Fibroblast of gingiva (primary cell): ENCODE results near the gene KCNG1.

Experiments
- DNase-seq: peaks from one replicate; pipeline ENCODE4 v3.0.0-alpha.2; 2011; ENCODE audit warnings: low read depth

KCNG1 gene

DNA sequence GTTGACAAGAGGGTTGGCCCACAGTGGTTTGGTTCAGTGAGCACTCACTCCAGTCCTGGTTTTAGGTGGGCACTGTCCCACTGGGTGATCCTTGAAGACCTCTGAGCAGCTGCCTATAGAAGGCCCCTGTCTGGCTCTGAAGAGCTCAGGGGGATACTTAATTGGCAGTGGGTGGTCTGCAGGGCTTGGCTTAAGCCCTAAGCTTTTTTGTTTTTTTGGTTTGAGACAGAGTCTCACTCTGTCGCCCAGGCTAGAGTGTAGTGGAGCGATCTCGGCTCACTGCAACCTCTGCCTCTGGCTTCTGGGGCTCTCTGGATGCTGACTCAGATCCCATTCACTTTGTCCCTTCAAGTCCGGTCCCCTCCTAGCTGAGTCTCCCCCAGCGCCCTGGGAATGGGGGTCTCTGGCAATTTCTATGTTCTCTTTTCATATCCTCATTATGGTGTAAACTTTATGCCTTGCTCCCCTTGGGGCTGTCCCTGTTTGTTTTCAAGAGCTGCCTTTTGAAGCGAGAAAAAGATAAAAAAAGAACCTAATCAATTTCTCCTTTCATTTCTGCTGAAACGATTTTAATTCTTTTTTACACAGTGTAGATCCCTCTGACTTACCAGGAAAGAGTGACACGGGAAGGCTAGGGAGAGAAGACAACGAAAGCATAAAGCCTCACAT, 12.2 kb upstream of the KCNG1 start:
- DNase-seq: no peak

DNA sequence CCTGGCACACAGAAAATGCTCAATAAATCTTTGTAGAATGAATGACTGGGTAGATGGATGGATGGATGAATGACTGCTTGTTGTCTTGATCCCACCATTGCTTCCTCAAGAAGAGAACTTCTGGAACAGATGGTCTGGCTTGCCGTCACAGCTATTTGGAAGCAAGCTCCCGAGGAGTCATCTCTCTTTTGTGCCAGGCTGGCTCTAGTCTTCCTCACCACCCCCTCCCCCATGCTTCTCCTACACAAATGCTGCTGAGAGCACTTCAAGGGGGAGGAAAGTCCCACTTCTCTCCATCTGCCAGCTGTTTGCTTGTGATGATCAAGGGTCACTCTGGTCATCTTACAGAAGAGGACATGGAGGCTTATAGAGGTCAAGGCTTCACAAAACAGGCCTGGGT, 11.6 kb upstream of the KCNG1 start:
- DNase-seq: no peak

DNA sequence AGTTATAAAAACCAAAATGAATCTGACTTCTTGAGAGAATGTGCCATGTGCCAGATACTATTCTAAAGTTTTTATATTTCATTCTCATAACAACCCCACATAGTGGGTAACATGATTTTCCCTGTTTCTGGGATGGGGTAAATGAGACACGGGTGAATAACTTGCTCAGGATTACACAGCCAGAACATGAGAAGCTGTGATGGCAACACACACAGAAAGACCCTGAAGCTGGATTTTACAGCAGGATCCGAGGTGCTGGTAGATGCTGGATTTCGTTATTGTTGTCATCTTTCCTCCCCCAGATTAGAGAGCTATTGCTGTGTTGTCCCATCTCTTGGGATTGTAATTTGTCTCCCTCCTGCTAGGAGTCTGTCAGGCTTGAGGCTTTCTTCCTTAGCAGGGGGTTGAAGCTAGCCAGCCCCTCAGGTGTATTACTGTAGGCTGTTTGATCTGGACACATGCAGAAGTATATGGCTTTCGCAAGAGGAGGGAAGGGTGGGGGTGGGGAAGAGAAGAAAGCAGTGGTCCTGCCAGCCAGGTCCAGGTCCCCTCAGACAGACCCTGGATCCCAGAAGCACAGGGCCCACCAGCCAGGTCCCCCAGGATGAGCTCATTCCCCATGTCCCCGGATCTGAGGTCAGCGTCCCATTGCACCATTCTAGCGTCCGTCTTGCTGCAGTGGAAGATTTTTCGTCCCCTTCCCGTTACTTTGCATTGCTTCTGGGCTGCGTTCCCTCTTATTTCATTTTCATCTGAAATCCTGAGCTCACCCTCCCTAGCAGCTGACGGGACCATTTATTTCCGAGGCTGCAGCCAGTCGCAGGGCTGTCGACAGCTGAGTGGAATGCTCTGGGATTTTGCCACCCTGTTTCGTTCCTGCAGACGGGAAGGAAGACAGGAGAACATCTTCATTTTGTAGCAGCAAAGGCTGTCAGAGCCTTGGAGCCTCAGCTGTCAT, 7.3 kb upstream of the KCNG1 start:
- peak; percentile 18 for DNase-seq

DNA sequence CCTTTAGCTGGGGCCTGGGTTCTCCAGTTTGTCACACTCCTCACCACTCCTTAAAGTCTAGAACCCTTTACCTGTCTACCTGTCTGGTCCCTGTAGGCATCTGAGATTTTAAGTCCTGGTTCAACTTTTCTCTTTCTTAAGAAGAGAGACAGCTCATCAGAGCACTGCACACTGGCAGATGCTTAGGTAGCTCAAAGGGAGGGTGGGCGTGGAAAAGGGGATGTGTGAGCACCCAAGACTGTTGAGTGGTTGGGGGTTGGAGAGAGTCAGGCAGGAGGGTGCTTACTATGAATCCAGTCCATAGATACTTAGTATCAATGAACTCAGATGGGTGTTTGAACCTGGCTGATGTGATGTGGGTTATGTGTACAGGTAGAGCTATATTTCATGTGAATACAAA, 6.6 kb upstream of the KCNG1 start:
- no peak for DNase-seq

DNA sequence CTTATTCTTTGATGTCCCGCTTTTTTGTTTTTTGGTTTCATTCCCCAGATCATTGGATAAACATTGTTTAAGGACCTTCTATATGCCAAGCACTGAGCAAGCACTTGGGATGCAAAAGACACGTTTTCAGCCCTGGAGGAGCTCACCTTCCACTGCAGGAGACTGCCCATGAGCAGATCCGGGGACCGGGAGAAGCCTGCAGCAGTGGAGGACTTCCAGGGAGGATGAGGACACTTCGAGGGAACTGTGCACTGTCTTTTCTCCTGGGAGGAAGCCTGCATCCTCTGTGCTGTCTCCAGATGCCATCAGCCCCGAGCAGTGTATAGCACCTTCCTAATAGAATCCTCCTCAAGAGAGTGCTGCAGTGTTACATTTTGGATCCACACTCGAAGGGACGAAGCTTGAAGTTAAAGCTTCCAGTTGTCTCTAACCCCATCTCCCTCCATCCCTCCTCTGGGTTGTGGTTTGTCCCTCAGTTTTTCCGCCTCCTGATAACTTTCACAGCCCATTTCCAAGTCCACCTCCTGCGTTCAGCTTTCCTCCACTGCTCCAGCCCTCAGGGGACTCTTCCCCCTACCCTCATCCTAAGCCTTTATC, 5.8 kb upstream of the KCNG1 start:
- DNase-seq: no peak

DNA sequence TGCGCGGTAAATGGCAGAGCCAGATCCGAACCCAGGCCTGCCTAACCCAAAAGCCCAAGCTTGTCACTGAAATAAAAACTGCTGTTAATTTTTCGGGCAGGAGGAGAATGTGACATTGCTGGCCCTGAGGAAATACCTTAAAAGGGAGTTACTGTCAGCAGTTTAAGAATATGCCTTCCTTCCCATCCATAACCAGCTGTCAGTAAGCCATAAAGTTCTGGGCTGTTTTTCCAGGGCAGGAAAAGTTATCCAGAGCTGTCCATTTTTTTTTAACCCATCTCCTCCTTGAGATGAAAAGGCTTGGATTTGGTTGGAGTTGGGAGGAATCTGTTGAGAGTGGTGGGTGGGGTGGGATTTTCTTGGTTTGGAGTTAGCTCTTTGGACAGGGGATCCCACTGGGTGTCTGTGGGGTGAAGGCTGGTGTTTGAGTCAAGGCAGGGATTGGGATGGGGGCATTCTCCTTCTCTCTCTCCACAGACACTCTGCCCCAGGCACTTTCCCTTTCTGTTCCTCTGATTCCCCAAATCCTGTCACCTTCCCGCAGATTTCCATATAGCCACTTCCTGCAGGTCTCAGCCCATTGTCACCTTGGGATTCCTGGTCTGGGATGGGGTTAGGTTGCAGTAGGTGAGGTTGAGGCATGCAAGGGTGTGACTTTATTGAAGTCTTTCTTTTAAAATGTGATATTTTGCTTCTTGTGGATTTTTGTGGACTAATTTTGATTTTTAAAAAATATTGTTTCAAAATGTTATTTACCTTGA, 4.3 kb upstream of the KCNG1 start:
- DNase-seq: no peak

DNA sequence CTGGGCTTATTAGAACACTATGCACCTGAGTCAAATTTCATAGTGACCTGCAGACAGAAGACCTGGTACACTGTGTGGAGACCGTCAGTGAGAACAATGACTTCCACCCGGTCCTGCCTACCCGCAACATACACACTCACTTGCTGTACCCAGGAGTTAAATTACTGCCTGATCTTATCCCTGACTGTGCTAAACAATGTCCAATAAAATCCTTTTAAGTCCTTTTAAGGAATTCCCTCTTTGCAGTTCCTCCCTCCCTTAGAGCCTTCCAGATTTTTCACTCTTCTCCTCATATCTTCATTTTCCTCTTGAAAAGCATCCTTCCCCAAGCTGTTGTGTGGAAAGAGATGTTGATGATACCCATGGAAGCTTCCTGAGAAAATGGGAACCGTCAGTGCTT, 3.4 kb upstream of the KCNG1 start:
- no peak for DNase-seq

DNA sequence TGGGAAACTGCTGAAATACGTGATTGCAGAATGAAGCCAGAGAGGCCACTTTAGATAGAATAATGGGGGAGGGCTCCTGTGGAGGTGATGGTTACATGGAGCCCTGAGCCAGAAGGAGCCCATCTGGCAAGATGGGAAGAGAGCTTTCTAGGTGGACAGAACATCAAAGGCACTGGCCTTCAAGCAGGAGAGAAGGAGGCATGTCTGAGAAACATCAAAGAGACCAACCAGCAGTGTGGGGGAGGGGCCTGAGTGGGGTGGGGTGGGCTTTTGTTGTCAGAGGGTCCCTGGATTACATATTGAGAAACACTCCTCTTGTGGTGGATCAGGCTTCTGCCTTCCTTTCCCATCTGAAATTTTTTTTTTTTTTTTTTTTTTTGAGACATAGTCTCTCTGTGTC, 1.9 kb upstream of the KCNG1 start:
- no peak for DNase-seq

DNA sequence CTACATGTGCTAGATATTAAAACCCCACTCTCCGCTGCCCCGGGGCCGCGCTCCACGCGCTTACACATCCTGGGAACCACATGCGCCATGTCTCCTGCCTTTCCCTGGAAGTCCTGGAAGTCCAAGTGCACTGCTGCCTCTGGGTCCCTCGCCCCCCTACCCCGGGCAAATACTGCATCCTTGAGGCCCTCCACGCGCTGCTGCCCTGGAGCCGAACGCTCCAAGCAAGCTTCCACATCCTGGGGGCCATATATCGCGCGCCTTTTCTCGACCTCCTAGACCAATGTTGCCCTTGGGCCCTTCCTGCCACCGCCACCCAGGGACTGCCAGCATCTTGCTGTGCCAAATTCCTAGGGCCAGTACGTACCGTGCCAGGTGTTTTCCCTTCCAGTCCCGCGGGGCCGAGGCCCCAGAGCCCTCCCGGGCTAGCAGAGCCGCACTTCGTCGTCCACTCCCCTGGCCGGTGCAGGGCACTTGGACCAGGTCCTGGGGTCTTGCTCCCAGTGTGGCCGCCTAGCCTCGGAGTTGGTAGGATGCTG, 779 bp upstream of the KCNG1 start:
- no peak for DNase-seq

DNA sequence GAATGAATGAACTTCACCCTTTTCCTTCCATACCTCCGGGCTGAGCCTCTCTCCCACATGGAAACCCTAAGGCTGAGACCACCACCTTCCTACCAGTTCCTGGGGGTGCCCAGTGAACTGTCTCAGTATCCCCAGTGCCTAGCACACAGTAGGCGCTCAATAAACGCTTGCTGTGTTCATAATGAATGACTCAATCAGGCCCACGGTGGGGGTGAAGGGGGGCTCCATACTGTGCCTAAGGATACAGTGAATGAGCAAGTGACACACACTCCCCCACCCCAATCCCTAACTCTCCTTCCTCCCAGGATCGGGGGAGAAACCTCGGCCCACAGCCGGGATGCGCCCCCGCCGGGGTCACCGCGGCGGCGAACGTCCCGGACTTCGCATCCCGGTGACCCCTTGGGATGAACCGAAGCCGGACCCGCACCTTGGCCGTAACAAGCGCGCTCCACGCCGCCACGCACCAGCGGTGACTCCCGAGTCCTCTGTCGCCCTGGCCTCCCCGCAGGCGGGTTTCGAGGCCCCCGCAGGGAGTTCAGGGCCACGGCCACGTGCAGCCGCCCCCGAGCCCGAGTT, 592 bp downstream of the KCNG1 start:
- DNase-seq: no peak

DNA sequence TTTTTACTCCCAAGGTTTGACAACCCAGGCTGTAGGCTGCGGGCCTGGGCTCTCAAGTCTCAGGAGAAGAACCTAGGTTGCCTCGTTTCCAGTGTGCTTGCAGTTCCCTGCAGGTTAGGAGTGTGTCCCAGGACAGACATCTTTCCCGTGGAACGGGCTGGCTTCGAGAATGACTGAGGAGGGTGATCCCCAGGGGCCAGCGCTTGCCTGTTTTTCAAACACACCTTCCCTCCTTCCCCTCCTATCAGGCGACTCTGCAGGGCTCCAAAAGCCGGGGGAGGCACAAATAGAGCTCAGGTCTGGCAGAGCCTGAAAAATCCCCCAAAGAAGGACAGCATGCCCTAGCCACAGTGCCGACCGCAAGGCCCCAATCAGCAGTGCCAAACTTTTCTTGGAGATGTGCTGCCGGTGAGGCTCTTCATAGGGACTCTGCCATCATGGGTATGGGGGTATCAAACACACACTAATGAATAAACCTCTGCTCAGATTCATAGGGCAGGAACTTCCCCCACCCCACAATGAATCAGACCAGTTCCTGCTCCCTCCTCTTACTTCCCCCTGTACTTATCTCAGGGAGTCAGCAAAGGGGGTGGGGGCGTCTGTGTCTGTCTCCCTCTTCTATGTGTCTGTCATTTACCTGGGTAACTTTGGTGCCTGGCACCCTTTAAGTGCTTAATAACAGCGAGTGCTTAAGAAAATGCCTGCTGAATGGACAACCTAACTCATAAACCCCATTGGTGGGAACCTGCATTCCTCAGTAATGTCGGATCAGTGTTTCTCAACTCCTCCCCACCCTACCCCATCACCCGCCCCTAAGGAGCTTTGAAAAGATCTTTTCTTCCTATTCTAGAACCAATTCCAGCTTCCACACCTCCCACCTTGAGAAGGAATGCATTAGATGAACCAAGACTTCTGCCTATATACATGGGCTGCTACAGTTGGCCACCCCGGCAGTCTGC, 1.6 kb downstream of the KCNG1 start:
- no peak for DNase-seq

DNA sequence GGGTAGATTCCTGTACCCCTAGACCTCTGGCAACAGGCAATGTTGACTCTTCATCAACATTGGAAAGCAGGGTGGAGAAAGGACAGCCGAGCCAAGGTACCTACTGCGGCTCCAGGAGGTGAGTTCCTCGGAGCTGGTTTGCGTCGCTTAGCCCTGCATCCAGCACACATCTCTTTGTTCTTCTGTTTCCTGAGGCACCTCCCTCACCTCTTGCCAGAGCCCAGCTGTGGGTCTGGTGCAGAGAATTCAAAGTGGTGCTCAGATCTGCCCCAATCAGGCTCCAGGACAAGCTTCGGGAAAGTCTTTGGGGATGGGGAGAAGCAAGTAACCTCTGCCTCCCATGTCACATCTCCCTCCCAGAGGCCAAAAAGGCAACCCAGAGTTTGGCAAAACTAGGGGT, 2.2 kb downstream of the KCNG1 start:
- no peak for DNase-seq

DNA sequence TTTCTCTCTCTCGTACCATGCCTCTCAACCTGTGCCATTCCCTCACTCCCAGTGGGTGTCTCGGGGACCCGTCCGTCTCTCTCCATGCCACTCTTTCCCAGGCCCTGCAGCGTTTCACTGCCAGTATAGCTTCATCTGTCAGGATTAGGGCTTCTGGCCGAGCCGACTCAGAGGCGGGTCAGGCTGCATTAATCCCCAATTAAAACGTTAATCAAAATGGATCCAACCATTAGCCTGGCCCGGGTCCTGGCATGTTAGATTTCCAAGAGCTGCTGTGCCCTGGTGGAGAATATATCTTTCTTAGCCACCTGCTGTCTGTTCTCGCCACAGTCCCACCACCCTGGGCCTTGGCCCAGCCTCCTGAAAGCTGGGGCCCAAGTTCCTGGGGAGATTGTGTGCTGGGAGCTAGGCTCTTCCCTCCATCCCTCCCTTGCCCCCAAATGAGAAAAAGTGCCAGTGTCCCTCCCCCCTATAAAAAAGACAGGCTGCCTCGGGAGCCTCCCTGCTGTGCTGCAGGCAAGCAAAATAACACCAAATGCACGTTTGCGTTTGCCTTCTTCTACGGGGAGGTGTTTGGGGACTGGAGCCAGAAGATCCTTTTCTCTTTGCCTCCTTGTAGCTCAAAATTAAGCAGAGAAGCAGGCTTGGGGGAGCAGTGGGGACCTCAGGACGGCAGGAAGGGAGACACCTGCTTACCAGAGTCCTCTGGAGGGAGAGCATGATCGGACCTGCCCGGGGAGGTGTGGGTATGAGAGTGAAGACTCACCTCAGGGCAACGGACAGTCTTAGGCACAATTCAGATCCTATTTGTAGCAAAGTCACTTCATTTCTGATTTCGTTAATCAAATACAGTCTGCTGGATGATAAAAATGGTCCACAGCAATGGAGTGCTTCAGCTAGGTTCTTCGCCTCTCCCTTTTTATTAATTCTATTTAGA, 3.0 kb downstream of the KCNG1 start:
- DNase-seq: no peak

DNA sequence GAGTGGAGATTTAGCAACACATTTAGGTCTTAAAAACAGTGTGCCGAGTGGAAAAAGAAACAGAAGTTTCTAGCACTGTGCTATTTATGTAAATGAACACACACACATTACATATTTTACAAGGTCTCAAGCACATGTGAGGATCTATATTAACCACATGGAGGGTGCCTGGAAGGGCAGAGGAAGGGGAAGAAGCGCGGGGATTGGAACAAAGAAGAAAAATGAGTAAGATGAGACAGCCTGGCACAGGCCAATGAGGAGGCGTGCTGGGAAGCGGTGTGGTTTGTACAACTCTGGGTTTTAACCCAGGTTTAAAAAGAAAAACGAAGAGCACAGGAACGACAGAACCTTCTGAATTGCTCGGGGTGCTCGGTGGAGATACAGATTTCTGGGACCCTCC, 5.7 kb downstream of the KCNG1 start:
- peak; percentile 6 for DNase-seq

DNA sequence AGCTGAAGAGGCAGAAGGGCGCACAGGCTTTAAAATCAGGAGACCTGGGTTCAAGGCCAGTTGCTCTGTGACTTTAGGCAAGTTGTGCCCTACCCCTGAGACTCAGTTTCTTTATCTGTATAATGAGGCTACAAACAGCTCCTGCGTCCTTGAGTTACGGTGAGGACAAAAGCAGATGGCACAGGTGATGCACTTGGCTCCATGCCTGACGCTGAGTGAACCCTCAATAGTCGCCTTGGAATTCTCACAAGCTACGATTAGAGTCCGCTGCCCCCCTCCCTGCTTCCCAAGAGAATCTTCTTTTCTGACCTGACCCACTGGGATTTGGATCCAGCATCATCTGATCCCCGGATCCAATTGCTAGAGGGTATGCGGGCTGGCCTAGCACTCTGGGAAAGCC, 6.4 kb downstream of the KCNG1 start:
- no peak for DNase-seq

DNA sequence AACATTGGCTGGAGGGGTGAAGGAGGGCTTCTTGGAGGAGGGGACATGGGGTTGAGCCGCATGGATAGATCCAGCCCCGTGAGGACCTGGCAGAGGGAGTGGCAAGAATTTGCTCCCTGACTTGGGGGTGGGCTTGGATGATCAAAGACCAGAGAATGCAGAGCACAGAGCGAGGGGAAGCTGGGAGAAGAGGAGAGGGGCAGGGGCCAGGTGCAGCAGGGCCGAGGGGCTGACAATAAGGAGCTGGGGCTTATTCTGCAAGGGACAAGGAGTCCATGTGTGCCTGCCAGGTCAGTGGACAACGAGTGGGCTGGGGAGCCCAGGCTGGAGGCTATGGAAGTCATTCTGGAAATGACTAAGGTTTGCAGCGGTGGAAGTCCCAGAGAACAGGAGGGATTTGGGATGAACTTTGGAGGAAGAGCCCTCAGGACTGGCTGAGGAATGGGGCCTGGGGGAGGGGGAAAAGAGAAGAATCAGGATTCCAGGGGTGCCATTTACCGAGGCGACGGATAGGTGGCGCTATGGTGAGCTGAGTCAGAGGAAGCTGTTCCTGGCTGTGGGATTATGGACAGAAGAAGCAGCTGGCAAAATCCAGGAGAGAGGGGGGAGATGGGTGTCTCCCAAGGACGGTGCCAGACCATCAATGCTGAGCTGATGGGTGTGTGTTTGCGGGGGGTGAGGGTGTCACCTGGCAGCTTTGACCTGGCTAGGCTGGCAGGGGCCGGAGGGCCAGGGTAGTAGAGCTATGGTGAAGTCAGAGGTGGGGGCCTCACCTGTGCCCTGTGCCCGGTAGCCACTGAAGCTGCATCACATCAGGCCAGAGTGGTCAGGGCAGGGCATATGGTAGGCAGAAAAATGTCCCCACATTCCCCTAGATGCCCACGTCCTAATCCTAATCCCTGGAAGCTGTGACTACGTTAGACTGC, 7.8 kb downstream of the KCNG1 start:
- DNase-seq: peak; percentile 42

DNA sequence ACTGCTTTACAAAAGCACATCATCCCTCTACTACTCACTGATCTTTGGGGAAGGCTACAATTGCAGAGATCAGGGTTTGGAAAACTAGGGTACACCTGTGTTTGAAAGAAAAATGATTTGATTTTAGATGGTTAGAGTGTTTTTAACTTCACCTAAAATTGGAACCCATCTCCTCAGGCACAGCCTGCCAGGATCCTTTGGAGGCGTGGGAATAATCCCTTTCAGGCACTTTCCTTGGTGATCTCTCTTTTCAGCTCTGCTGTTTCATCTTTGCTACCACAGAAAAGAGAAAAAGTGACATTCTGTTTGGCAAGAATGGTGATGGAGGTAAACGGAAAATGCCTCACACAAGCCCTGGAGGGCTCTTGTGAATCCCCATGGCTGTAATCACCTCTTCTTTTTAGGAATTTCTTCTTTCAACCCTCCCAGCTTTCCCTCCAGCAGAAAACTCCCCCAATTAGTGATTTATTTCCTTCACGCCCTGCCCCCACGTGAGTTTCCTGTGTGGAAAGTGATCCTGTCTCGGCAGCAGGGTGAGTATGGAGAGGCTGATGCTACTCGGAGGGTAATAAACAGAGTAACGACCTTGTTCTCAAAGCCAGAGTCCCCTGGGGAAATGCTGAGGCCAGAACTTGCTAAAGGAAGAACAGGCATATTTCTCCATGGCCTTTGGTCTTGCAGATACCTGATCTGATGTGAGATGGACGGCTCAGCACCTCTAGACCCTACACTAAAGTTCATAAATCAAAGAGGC, 9.2 kb downstream of the KCNG1 start:
- no peak for DNase-seq

DNA sequence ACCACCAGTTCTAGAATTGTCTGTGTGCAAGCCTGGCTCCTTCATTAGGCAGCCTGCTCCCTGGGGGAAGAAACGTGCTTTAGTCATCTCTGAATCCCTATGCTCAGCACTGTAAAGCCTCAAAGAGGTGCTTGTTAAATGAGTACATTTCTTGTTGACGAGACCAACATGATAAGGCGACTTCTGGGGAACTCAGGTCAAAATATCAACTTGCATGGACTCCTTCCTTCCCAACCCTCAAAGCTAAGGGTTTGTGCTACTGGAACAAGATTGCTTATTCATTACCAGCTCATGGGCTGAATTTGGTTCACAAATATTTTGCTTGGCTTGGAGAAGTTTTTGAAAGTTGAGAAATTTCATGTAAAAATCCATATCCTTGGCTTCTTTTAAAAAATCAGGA, 10.6 kb downstream of the KCNG1 start:
- no peak for DNase-seq
